Measurements from ENCODE around the gene DRICH1. TPM values are rescaled to one million over a fixed set of nuclear protein-coding genes. Genes with fewer than 3 reads are reported as not detected.
"Not testable (repeated sequence)": the region's sequence is repeated elsewhere in the genome, so short reads cannot be mapped to it uniquely, and the experiment has no call there.

DRICH1 gene
- total and polyA plus RNA-seq, 2 experiments from 2014 or later: not detected

GRCh38 chr22:23673050-23673620, 41.0 kb upstream of the DRICH1 start:
- WGBS (ENCODE audit: low lambda C conversion rate, missing lambda C conversion rate): 86% methylated on average over 7 of the region's 7 CpGs

GRCh38 chr22:23672307-23673049, 40.4 kb upstream of the DRICH1 start:
- WGBS (ENCODE audit: low lambda C conversion rate, missing lambda C conversion rate): 90% methylated on average over 8 of the region's 8 CpGs
- not testable (repeated sequence) for H3K27ac ChIP-seq

More at GRCh38 chr22:23673050-23673620, 41.0 kb upstream of the DRICH1 start:
- H3K27ac ChIP-seq: no peak overlapping the region
- no peaks in the 10 kb centered on the region for H3K36me3 ChIP-seq (replicated peaks; ENCODE audit: insufficient read depth, low read depth)
- TF ChIP-seq CTCF (IDR thresholded peaks at IDR 0.05; ENCODE audit: poor library complexity) (no peak), EZH2 (IDR thresholded peaks at IDR 0.05; ENCODE audit: borderline replicate concordance) (no peak), EZH2phosphoT487 (IDR thresholded peaks at IDR 0.05; ENCODE audit: low read depth, severe bottlenecking, unreplicated experiment) (no peak)
- peaks cover 4% of the 10 kb centered on the region for H3K4me1 ChIP-seq (ENCODE audit: insufficient read depth)
- H4K20me1 ChIP-seq (ENCODE audit: insufficient read depth, poor library complexity, severe bottlenecking): no peaks in the 10 kb centered on the region
- H3K4me2 ChIP-seq: no peak overlapping the region
- no peak overlapping the region for H3K4me3 ChIP-seq
- H3K79me2 ChIP-seq: no peaks in the 10 kb centered on the region
- H2AFZ ChIP-seq: no peak overlapping the region
- H3K9me2 ChIP-seq (replicated peaks; ENCODE audit: insufficient read depth): no peaks in the 10 kb centered on the region
- no peaks in the 10 kb centered on the region for H3K27me3 ChIP-seq
- no peak for DNase-seq (ENCODE audit: low spot score)
- H3K9me3 ChIP-seq (ENCODE audit: low read depth): no peaks in the 10 kb centered on the region

GRCh38 chr22:23671387-23671786, 39.3 kb upstream of the DRICH1 start:
- H2AFZ ChIP-seq; H3K4me1 ChIP-seq (ENCODE audit: insufficient read depth); H3K79me2 ChIP-seq; H3K27me3 ChIP-seq; H3K36me3 ChIP-seq (replicated peaks; ENCODE audit: insufficient read depth, low read depth); H3K4me3 ChIP-seq; H3K9me3 ChIP-seq (ENCODE audit: low read depth); DNase-seq (ENCODE audit: low spot score); H3K4me2 ChIP-seq; H3K9me2 ChIP-seq (replicated peaks; ENCODE audit: insufficient read depth); H3K27ac ChIP-seq; H4K20me1 ChIP-seq (ENCODE audit: insufficient read depth, poor library complexity, severe bottlenecking): not testable (repeated sequence)
- 0% methylated on average over 1 of the region's 4 CpGs for WGBS (ENCODE audit: low lambda C conversion rate, missing lambda C conversion rate)

More at GRCh38 chr22:23672307-23673049, 40.4 kb upstream of the DRICH1 start:
- not testable (repeated sequence) for H3K79me2 ChIP-seq; H3K36me3 ChIP-seq (replicated peaks; ENCODE audit: insufficient read depth, low read depth); H3K4me3 ChIP-seq; H3K4me1 ChIP-seq (ENCODE audit: insufficient read depth); H2AFZ ChIP-seq; DNase-seq (ENCODE audit: low spot score); H3K9me3 ChIP-seq (ENCODE audit: low read depth); H3K4me2 ChIP-seq; H4K20me1 ChIP-seq (ENCODE audit: insufficient read depth, poor library complexity, severe bottlenecking); H3K27me3 ChIP-seq; H3K9me2 ChIP-seq (replicated peaks; ENCODE audit: insufficient read depth)

GRCh38 chr22:23670378-23671295, 38.5 kb upstream of the DRICH1 start:
- Histone ChIP-seq H3K27me3 (no peaks in the 10 kb centered on the region), H3K36me3 (replicated peaks; ENCODE audit: insufficient read depth, low read depth) (no peaks in the 10 kb centered on the region), H3K9me3 (ENCODE audit: low read depth) (no peaks in the 10 kb centered on the region), H3K79me2 (no peaks in the 10 kb centered on the region), H4K20me1 (ENCODE audit: insufficient read depth, poor library complexity, severe bottlenecking) (no peaks in the 10 kb centered on the region), H3K9me2 (replicated peaks; ENCODE audit: insufficient read depth) (no peaks in the 10 kb centered on the region), H3K4me1 (ENCODE audit: insufficient read depth) (no peaks in the 10 kb centered on the region), H2AFZ (no peak overlapping the region), H3K4me2 (no peak overlapping the region), H3K4me3 (no peak overlapping the region), H3K27ac (no peak overlapping the region)
- 87% methylated on average over 16 of the region's 16 CpGs for WGBS (ENCODE audit: low lambda C conversion rate, missing lambda C conversion rate)
- DNase-seq (ENCODE audit: low spot score): no peak
- no peak for TF ChIP-seq EZH2phosphoT487 (IDR thresholded peaks at IDR 0.05; ENCODE audit: low read depth, severe bottlenecking, unreplicated experiment)
- no peak for TF ChIP-seq EZH2 (IDR thresholded peaks at IDR 0.05; ENCODE audit: borderline replicate concordance)
- no peak for TF ChIP-seq CTCF (IDR thresholded peaks at IDR 0.05; ENCODE audit: poor library complexity)

GRCh38 chr22:23660381-23660780, 28.3 kb upstream of the DRICH1 start:
- not testable (repeated sequence) for H4K20me1 ChIP-seq (ENCODE audit: insufficient read depth, poor library complexity, severe bottlenecking); H3K9me3 ChIP-seq (ENCODE audit: low read depth); H3K27ac ChIP-seq; H3K79me2 ChIP-seq; H2AFZ ChIP-seq; H3K4me1 ChIP-seq (ENCODE audit: insufficient read depth); H3K9me2 ChIP-seq (replicated peaks; ENCODE audit: insufficient read depth); H3K36me3 ChIP-seq (replicated peaks; ENCODE audit: insufficient read depth, low read depth); H3K27me3 ChIP-seq; DNase-seq (ENCODE audit: low spot score); H3K4me3 ChIP-seq; H3K4me2 ChIP-seq
- WGBS (ENCODE audit: low lambda C conversion rate, missing lambda C conversion rate): 96% methylated on average over 4 of the region's 4 CpGs
